GM12891 (cell line): ENCODE results near the gene SUSD5.

Experiments used
- POLR2A ChIP-seq: IDR thresholded peaks from 2 replicates; pipeline ENCODE4 v1.6.1; 2011; ENCODE audit warnings: low read depth, low read length, control low read depth
- POU2F2 ChIP-seq: IDR thresholded peaks from 2 replicates; pipeline ENCODE4 v1.6.1; 2011; ENCODE audit warnings: low read depth, mild to moderate bottlenecking, control low read depth, low read length, moderate library complexity
- SPI1 ChIP-seq: IDR thresholded peaks from 2 replicates; pipeline ENCODE4 v1.6.1; 2011; ENCODE audit warnings: low read depth, low read length, control low read depth

DNA sequence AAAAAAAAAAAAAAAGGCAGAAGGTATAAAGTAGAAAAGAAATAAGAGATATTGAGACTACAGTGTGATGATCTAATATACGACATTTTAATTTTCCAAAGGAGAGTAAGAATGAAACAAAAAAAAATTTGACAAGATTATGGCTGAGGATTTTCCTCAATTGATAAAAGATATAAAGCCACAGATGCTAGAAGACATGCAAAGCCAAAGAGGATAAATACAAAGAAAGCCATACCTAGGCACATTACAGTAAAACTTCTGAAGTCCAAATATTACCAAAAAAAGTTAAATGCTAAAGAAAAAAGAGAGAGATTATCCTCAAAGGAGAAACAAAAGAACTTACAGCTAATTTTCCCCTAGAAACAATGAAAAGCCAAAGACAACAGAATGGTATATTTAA, 20.3 kb upstream of the SUSD5 start:
- no peak for TF ChIP-seq POU2F2
- no peak for TF ChIP-seq POLR2A
- no peak for TF ChIP-seq SPI1
